ENCODE data around the gene ZNF823. TPM values are rescaled to one million over a fixed set of nuclear protein-coding genes. Genes with fewer than 3 reads are reported as not detected.
"Not testable (repeated sequence)": the region's sequence is repeated elsewhere in the genome, so short reads cannot be mapped to it uniquely, and the experiment has no call there.

The ZNF823 gene
- total and polyA plus RNA-seq, 2 of the 13 experiments (the other 11 are each of a cell fraction or from before 2014, with no cell fraction given) = 5.7 to 11.7 TPM

GRCh38 chr19:11776669-11777068 is 37.9 kb upstream of the ZNF823 start (continued):
- TF ChIP-seq HMGXB4 (CRISPR knock-in tag; IDR thresholded peaks at IDR 0.05; ENCODE audit: borderline replicate concordance in 1 of 2, low read depth in 1 of 2) (0 out of 4 replicates have a peak, but pooled peaks of 1 of the 2 experiments have one; percentile 26), CBX5 (CRISPR knock-in tag; IDR thresholded peaks at IDR 0.05; ENCODE audit: borderline replicate concordance) (peak; percentile 30; the same call in 1 of the 2 replicates), PAXIP1 (CRISPR knock-in tag; conservative IDR thresholded peaks at IDR 0.05) (peak; percentile 86), ARID4A (CRISPR knock-in tag; IDR thresholded peaks at IDR 0.05; ENCODE audit: borderline replicate concordance) (peak; percentile 56; the same call in 1 of the 2 replicates), ISL2 (CRISPR knock-in tag; IDR thresholded peaks at IDR 0.05) (peak; percentile 49; the same call in 1 of the 2 replicates), NCOA2 (CRISPR knock-in tag; IDR thresholded peaks at IDR 0.05) (peak; percentile 38; the same call in 1 of the 2 replicates), ZNF710 (CRISPR knock-in tag; IDR thresholded peaks at IDR 0.05; ENCODE audit: borderline replicate concordance) (0 out of 2 replicates have a peak, but pooled peaks have one; percentile 43), HMG20B (CRISPR knock-in tag; conservative IDR thresholded peaks at IDR 0.05) (0 out of 2 replicates have a peak, but pooled peaks have one; percentile 19), ZNF761 (CRISPR knock-in tag; conservative IDR thresholded peaks at IDR 0.05) (0 out of 2 replicates have a peak, but pooled peaks have one; percentile 63), KDM3A (CRISPR knock-in tag; IDR thresholded peaks at IDR 0.05; ENCODE audit: low read depth) (peak; percentile 76; the same call in 1 of the 2 replicates), ZNF614 (CRISPR knock-in tag; IDR thresholded peaks at IDR 0.05; ENCODE audit: borderline replicate concordance) (0 out of 2 replicates have a peak, but pooled peaks have one; percentile 60), ZNF331 (CRISPR knock-in tag; IDR thresholded peaks at IDR 0.05) (peak; percentile 45; the same call in 1 of the 2 replicates), FOXJ3 (CRISPR knock-in tag; IDR thresholded peaks at IDR 0.05; ENCODE audit: borderline replicate concordance) (peak; percentile 61; the same call in 1 of the 2 replicates), ZNF317 (CRISPR knock-in tag; IDR thresholded peaks at IDR 0.05) (0 out of 2 replicates have a peak, but pooled peaks have one; percentile 28), NR2F6 (IDR thresholded peaks at IDR 0.05) (peak; percentile 49; the same call in 1 of the 2 replicates), NR2F6 (CRISPR knock-in tag; IDR thresholded peaks at IDR 0.05) (peak; percentile 54), SOX6 (CRISPR knock-in tag; IDR thresholded peaks at IDR 0.05) (peak; percentile 58)
- not testable (repeated sequence) for TF ChIP-seq SOX6 (IDR thresholded peaks at IDR 0.05)
